Lower leg skin (tissue), 3 donors: ENCODE measurements around the gene TENT4B.

Experiments used
- CTCF ChIP-seq, 3 donors: fragments of 450-650 bp; IDR thresholded peaks; one replicate each; pipeline ENCODE4 v1.5.1; 2016; ENCODE audit warnings: antibody characterized with exemption in 3 of 3, mild to moderate bottlenecking in 3 of 3, moderate library complexity in 2 of 3
- POLR2A ChIP-seq, 2 donors: fragments of 450-650 bp; IDR thresholded peaks; one replicate each; pipeline ENCODE4 v1.6.1; 2016 to 2017; ENCODE audit warnings: antibody characterized with exemption in 2 of 2, mild to moderate bottlenecking in 1 of 2, moderate library complexity in 1 of 2

- TF ChIP-seq CTCF (IDR thresholded peaks at IDR 0.05) = no peak
- no peak for TF ChIP-seq POLR2A (IDR thresholded peaks at IDR 0.05)
Measured at GRCh38 chr16:50272687-50273381, 119.7 kb downstream of the TENT4B start.
